Upper lobe of right lung (tissue), 1 donor: ENCODE measurements around the gene KCNC4. TPM values are rescaled to one million over a fixed set of nuclear protein-coding genes. Genes with fewer than 3 reads are reported as not detected.

ENCODE experiments used
- ATAC-seq: fragments of 200-7000 bp; cut with Tn5 transposase; one replicate; pipeline ENCODE4 v1.9.1; 2020; ENCODE audit warnings: mild to moderate bottlenecking, moderate library complexity
- DNase-seq: peaks from one replicate; pipeline ENCODE4 v3.0.0-alpha.2; 2020
- H3K27ac ChIP-seq: fragments of 200-600 bp; one replicate; pipeline ENCODE4 v1.8.0; 2022
- H3K27me3 ChIP-seq: fragments of 200-600 bp; one replicate; pipeline ENCODE4 v1.8.0; 2022; ENCODE audit warnings: mild to moderate bottlenecking
- H3K36me3 ChIP-seq: fragments of 200-600 bp; one replicate; pipeline ENCODE4 v1.8.0; 2022
- H3K4me1 ChIP-seq: fragments of 200-600 bp; one replicate; pipeline ENCODE4 v1.8.0; 2022
- H3K4me3 ChIP-seq: fragments of 200-600 bp; one replicate; pipeline ENCODE4 v1.8.0; 2022; ENCODE audit warnings: mild to moderate bottlenecking
- H3K9me3 ChIP-seq: fragments of 200-600 bp; one replicate; pipeline ENCODE4 v1.8.0; 2022
- intact Hi-C: fragments of 100-400 bp; cut with DNase I; formaldehyde crosslinking; loops from one replicate; pipeline ENCODE4 v1.11.0; 2022
- total RNA-seq: library from RNA; stranded (reverse); fragmentation: NEBNext Ultra II Directional; extraction: Animal tissue kit (Norgen Biotek cat#: 25700); gene quantifications from one replicate; pipeline ENCODE4 v1.2.1, GENCODE V29; 2021
- TF ChIP-seq, protein P1 (sequence below): fragments of 200-600 bp; IDR thresholded peaks from one replicate; pipeline ENCODE4 v1.8.0; 2022; ENCODE audit warnings: antibody characterized with exemption
- donor health status: DM: no; HTN: yes; CAD: no; lungs with severe emphysema.

The KCNC4 gene
- total RNA-seq, 1 donor from 2014 or later = 11.1 TPM

DNA sequence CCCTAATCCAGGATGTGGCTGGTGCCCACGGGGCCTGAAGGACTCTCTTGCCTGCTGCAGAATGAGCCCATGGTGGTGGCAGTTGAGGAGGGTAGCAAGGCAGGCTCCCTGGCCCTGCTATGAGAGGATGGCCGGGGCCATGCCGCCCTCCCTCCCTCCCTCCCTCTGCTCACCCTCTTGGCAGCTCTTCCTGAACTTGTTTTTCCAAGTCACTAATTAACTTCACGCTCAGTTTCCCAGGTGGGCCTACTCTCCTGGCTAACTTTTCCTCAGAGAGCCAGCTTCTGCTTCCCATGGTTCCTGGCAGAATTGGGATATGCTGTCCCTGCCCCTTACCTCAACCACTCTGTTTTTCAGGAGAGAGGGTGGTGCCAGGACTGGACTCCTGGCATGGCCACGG, 10.2 kb downstream of the KCNC4 start:
- Histone ChIP-seq H3K27ac (no peak overlapping the region), H3K9me3 (no peaks in the 10 kb centered on the region), H3K27me3 (no peaks in the 10 kb centered on the region), H3K4me1 (peaks cover 3% of the 10 kb centered on the region), H3K4me3 (no peak overlapping the region), H3K36me3 (peaks cover 6% of the 10 kb centered on the region)
- no peak for ATAC-seq
- no peak for DNase-seq
- intact Hi-C loops = no loop called here
- TF ChIP-seq, protein P1, sequence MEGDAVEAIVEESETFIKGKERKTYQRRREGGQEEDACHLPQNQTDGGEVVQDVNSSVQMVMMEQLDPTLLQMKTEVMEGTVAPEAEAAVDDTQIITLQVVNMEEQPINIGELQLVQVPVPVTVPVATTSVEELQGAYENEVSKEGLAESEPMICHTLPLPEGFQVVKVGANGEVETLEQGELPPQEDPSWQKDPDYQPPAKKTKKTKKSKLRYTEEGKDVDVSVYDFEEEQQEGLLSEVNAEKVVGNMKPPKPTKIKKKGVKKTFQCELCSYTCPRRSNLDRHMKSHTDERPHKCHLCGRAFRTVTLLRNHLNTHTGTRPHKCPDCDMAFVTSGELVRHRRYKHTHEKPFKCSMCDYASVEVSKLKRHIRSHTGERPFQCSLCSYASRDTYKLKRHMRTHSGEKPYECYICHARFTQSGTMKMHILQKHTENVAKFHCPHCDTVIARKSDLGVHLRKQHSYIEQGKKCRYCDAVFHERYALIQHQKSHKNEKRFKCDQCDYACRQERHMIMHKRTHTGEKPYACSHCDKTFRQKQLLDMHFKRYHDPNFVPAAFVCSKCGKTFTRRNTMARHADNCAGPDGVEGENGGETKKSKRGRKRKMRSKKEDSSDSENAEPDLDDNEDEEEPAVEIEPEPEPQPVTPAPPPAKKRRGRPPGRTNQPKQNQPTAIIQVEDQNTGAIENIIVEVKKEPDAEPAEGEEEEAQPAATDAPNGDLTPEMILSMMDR = no peak

DNA sequence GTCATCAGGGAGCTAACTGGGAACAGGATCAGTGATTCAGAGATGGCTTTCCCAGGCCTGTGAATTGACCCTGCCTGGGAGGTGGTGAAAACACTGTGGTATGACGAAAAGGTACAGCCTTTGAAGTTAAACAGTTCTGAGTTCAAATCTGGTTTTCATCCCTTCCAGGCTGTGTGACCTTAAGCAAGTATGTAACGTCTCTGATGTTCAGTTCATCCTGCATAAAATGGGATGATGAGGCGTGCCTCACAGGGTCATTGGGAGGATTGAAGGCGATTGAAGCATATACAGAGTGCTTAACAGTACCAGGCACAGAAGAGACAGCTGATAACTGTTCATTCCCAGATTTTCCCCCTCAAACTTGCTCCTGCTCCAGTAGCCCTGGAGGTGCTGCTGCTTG, 11.0 kb downstream of the KCNC4 start:
- H3K4me1 ChIP-seq = no peaks in the 10 kb centered on the region
- H3K4me3 ChIP-seq = no peak overlapping the region
- ATAC-seq (no peak), DNase-seq (no peak)
- no peaks in the 10 kb centered on the region for H3K9me3 ChIP-seq
- TF ChIP-seq, protein P1 = no peak
- intact Hi-C loops = no loop called here
- H3K27ac ChIP-seq = no peak overlapping the region
- peaks cover 6% of the 10 kb centered on the region for H3K36me3 ChIP-seq
- no peaks in the 10 kb centered on the region for H3K27me3 ChIP-seq

DNA sequence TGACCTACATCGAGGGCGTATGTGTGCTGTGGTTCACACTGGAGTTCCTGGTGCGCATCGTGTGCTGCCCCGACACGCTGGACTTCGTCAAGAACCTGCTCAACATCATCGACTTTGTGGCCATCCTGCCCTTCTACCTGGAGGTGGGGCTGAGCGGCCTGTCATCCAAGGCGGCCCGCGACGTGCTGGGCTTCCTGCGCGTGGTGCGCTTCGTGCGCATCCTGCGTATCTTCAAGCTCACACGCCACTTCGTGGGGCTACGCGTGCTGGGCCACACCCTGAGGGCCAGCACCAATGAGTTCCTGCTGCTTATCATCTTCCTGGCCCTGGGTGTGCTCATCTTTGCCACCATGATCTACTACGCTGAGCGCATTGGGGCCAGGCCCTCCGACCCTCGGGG, 13.0 kb downstream of the KCNC4 start:
- intact Hi-C loops = no loop called here
- DNase-seq = no peak
- no peak for ATAC-seq

DNA sequence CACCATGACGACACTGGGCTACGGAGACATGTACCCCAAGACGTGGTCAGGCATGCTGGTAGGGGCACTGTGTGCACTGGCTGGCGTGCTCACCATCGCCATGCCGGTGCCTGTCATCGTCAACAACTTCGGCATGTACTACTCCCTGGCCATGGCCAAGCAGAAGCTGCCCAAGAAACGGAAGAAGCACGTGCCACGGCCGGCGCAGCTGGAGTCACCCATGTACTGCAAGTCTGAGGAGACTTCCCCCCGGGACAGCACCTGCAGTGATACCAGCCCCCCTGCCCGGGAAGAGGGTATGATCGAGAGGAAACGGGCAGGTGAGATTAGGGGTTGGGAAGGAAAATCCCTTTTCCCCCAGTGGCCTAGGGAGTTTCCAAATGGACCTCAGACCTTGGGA, 13.5 kb downstream of the KCNC4 start:
- TF ChIP-seq, protein P1 = no peak
- H3K27me3 ChIP-seq = no peaks in the 10 kb centered on the region
- intact Hi-C loops = no loop called here
- no peak overlapping the region for H3K4me3 ChIP-seq
- H3K36me3 ChIP-seq = peaks cover 6% of the 10 kb centered on the region
- no peak overlapping the region for H3K27ac ChIP-seq
- H3K4me1 ChIP-seq = no peaks in the 10 kb centered on the region
- ATAC-seq (no peak), DNase-seq (no peak)
- no peaks in the 10 kb centered on the region for H3K9me3 ChIP-seq

More for the DNA sequence above, 13.0 kb downstream of the KCNC4 start:
- Histone ChIP-seq H3K36me3 (peaks cover 6% of the 10 kb centered on the region), H3K27ac (no peak overlapping the region), H3K27me3 (no peaks in the 10 kb centered on the region), H3K4me1 (no peaks in the 10 kb centered on the region), H3K4me3 (no peak overlapping the region), H3K9me3 (no peaks in the 10 kb centered on the region)
- TF ChIP-seq, protein P1 = no peak

DNA sequence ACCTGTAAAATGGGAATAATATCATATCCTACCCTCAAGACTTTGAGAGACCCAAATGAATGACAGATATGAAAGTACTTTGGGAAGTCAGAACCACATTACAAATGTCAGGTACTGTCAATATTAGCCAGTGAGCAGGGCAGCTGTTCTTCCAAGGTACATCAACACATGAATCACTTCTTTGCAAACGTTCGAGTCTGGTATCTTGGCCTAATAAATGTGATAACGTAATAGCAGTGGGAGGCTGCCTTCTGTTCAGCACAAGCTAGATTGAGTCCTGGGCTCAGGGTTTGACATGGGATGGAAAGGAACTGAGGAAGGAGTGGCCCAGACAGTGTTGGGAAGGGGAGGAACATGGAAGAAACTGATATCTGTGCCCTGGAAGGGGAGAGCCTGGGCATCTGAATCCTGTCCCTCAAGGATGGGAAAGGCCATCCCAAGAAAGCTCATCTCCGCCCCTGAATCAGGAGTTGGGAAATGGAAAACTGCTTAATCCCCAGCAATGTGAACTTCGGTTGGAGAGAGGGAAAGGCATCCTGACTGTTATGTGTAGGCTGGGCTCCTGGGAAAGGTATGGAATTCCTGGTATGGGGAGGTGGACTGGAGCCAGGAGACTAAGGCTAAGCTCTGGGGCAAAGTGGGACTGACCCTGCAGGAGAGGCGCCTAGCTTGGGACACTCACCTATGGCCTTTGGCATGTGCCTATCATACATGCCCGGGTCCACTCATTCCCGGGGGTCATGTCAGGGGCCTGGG, 14.3 kb downstream of the KCNC4 start:
- Histone ChIP-seq H3K4me1 (no peaks in the 10 kb centered on the region), H3K27ac (no peak overlapping the region), H3K27me3 (no peaks in the 10 kb centered on the region), H3K36me3 (peaks cover 6% of the 10 kb centered on the region), H3K4me3 (no peak overlapping the region), H3K9me3 (no peaks in the 10 kb centered on the region)
- ATAC-seq (no peak), DNase-seq (no peak)
- intact Hi-C loops = no loop called here
- TF ChIP-seq, protein P1 = no peak
